Measurements from ENCODE around the gene HSDL2.

HSDL2 gene

GRCh38 chr9:112485574-112485973 is 105.7 kb downstream of the HSDL2 start:
- ATAC-seq, result no peak
- TF ChIP-seq TCF4 (CRISPR knock-in tag; IDR thresholded peaks at IDR 0.05; ENCODE audit: borderline replicate concordance), result no peak
- TF ChIP-seq CSRNP3 (CRISPR knock-in tag; IDR thresholded peaks at IDR 0.05), result no peak
- no peak for TF ChIP-seq TOX (CRISPR knock-in tag; IDR thresholded peaks at IDR 0.05; ENCODE audit: borderline replicate concordance)
- no peak for TF ChIP-seq ZC3H10 (CRISPR knock-in tag; IDR thresholded peaks at IDR 0.05)
- no peak for TF ChIP-seq OSR1 (CRISPR knock-in tag; IDR thresholded peaks at IDR 0.05)
- no peak for TF ChIP-seq ISL1 (CRISPR knock-in tag; IDR thresholded peaks at IDR 0.05)
- no peak for TF ChIP-seq ZNF70 (CRISPR knock-in tag; IDR thresholded peaks at IDR 0.05)
- TF ChIP-seq RARB (CRISPR knock-in tag; IDR thresholded peaks at IDR 0.05), result no peak
- no peak for TF ChIP-seq ZNF8 (CRISPR knock-in tag; IDR thresholded peaks at IDR 0.05)
- no peak for TF ChIP-seq ARNTL (CRISPR knock-in tag; IDR thresholded peaks at IDR 0.05; ENCODE audit: borderline replicate concordance, low read depth)

- ATAC-seq, result peak; percentile 84
- TF ChIP-seq SNAI2 (CRISPR knock-in tag; IDR thresholded peaks at IDR 0.05) (peak; percentile 35; the same call in 1 of the 2 replicates), ZNF70 (CRISPR knock-in tag; IDR thresholded peaks at IDR 0.05) (no peak)
These were observed 106.5 kb downstream of the HSDL2 start, which contains the start of gene KIAA1958 for GRCh38 chr9:112486221-112487007. Gene KIAA1958, plus strand, starts transcription at chr9:112486827. Its CDS starts 87,254 bp downstream, at chr9:112574081.

DNA sequence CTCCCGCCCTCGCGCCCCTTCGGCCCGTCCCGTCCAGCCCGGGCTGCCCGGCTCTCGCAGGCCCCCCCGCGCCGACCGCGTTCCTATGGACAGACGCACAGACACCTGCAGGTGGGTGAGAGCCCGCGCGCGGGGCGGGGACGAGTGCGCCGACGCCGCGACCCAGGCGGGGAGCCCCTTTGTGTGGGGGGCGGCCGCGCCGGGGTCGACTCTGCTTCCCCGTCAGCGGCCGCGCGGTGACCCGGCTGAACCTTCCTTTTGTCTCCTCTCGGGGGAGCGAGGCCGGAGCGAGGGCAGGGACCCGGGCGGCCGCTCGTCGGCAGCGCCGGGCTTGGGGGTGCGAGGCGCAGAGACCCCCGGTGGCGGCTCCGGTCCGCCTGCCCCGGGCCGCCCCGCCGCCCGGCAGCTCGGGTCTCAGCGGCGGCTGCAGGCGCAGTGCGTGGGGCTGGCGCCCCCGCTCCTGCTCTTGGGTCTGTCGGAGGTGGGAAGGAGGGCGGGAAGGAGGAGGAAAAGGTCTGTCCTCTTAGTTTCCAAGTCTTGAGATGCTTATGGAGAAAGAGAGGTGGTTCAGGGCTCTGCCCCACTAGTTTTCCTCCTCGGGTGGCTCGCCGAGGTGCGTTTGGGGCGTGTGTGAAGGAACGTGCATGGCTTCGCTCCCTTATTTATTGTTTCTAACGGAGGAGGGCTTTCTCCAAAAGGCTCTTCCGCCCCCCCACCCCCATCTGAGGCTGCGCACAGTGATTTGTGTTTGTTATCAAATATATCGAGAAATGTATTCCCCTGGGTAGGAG is 107.3 kb downstream of the HSDL2 start:
- ATAC-seq, result peak; percentile 35
- TF ChIP-seq ZNF8 (CRISPR knock-in tag; IDR thresholded peaks at IDR 0.05) (no peak), ZNF70 (CRISPR knock-in tag; IDR thresholded peaks at IDR 0.05) (no peak), CREB5 (CRISPR knock-in tag; IDR thresholded peaks at IDR 0.05; ENCODE audit: low read depth) (no peak), CSRNP3 (CRISPR knock-in tag; IDR thresholded peaks at IDR 0.05) (no peak), TSHZ2 (CRISPR knock-in tag; IDR thresholded peaks at IDR 0.05) (no peak), ZC3H10 (CRISPR knock-in tag; IDR thresholded peaks at IDR 0.05) (no peak), SNAI2 (CRISPR knock-in tag; IDR thresholded peaks at IDR 0.05) (no peak), ZFP3 (CRISPR knock-in tag; IDR thresholded peaks at IDR 0.05) (no peak), OSR1 (CRISPR knock-in tag; IDR thresholded peaks at IDR 0.05) (no peak), TCF4 (CRISPR knock-in tag; IDR thresholded peaks at IDR 0.05; ENCODE audit: borderline replicate concordance) (no peak), ARNTL (CRISPR knock-in tag; IDR thresholded peaks at IDR 0.05; ENCODE audit: borderline replicate concordance, low read depth) (no peak), CSDC2 (CRISPR knock-in tag; IDR thresholded peaks at IDR 0.05) (no peak), GLIS3 (CRISPR knock-in tag; IDR thresholded peaks at IDR 0.05) (no peak), PPARA (CRISPR knock-in tag; IDR thresholded peaks at IDR 0.05; ENCODE audit: borderline replicate concordance) (no peak), RARB (CRISPR knock-in tag; IDR thresholded peaks at IDR 0.05) (no peak)
- TF ChIP-seq, protein P1, sequence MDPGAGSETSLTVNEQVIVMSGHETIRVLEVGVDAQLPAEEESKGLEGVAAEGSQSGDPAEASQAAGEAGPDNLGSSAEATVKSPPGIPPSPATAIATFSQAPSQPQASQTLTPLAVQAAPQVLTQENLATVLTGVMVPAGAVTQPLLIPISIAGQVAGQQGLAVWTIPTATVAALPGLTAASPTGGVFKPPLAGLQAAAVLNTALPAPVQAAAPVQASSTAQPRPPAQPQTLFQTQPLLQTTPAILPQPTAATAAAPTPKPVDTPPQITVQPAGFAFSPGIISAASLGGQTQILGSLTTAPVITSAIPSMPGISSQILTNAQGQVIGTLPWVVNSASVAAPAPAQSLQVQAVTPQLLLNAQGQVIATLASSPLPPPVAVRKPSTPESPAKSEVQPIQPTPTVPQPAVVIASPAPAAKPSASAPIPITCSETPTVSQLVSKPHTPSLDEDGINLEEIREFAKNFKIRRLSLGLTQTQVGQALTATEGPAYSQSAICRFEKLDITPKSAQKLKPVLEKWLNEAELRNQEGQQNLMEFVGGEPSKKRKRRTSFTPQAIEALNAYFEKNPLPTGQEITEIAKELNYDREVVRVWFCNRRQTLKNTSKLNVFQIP (CRISPR knock-in tag; IDR thresholded peaks at IDR 0.05; ENCODE audit: borderline replicate concordance, low read depth), result no peak

Data from SK-N-SH treated with all-trans-retinoic acid at 6 μM for 48 hours (cell line).